VCaP (cell line): Measurements from ENCODE around the gene PLAAT3.

Experiments used
- H3K27ac ChIP-seq: fragments of 450-650 bp; 2 replicates; pipeline ENCODE4 v1.5.1; 2017
- CTCF ChIP-seq: fragments of 450-650 bp; conservative IDR thresholded peaks from 2 replicates; pipeline ENCODE4 v1.5.1; 2017; ENCODE audit warnings: mild to moderate bottlenecking, moderate library complexity

PLAAT3 gene

GRCh38 chr11:63635762-63636465, 21.7 kb upstream of the PLAAT3 start:
- TF ChIP-seq CTCF: peak; percentile 100

GRCh38 chr11:63629426-63629825, 15.2 kb upstream of the PLAAT3 start:
- H3K27ac ChIP-seq: peak overlapping the region; percentile 94
- TF ChIP-seq CTCF: no peak

More at GRCh38 chr11:63635762-63636465, 21.7 kb upstream of the PLAAT3 start:
- peak overlapping the region; percentile 94 for H3K27ac ChIP-seq

- no peak for TF ChIP-seq CTCF
- H3K27ac ChIP-seq: no peak overlapping the region
Measured at GRCh38 chr11:63623513-63624140, 9.4 kb upstream of the PLAAT3 start.

GRCh38 chr11:63622323-63622722, 8.1 kb upstream of the PLAAT3 start:
- peak overlapping the region; percentile 87; the same call in 1 of the 2 replicates for H3K27ac ChIP-seq
- TF ChIP-seq CTCF: no peak

- TF ChIP-seq CTCF: no peak
- H3K27ac ChIP-seq: peak overlapping the region; percentile 87
Measured at GRCh38 chr11:63621071-63621470, 6.8 kb upstream of the PLAAT3 start.

GRCh38 chr11:63619967-63620366, 5.7 kb upstream of the PLAAT3 start:
- H3K27ac ChIP-seq: peak overlapping the region; percentile 87
- no peak for TF ChIP-seq CTCF

GRCh38 chr11:63617686-63618085, 3.5 kb upstream of the PLAAT3 start:
- H3K27ac ChIP-seq: peak overlapping the region; percentile 87

- TF ChIP-seq CTCF: no peak
Measured at GRCh38 chr11:63616953-63617352, 2.7 kb upstream of the PLAAT3 start.

More at GRCh38 chr11:63616953-63617352, 2.7 kb upstream of the PLAAT3 start:
- peak overlapping the region; percentile 87 for H3K27ac ChIP-seq
